Endothelial cell of umbilical vein (primary cell): ENCODE measurements around the gene GRIA1. TPM values are rescaled to one million over a fixed set of nuclear protein-coding genes. Genes with fewer than 3 reads are reported as not detected.

Source experiments
- BruUV-seq: library from RNA; stranded (reverse); fragments of 400-500 nt; replicated peaks from 2 replicates; lab custom pipeline; 2021; lab: Mats Ljungman, UMichigan
- CTCF ChIA-PET: fragments of 300-600, 350-600 bp; sonication (Branson Sonifier 250); formaldehyde crosslinking; loops from one replicate; lab custom pipeline; 2021; ENCODE audit warnings: antibody characterized with exemption, inconsistent platforms; lab: Charles Lee
- POLR2A ChIA-PET: fragments of 300-600, 350-600 bp; sonication (Branson Sonifier 250); formaldehyde crosslinking; loops from one replicate; lab custom pipeline; 2021; ENCODE audit warnings: antibody characterized with exemption, inconsistent platforms; lab: Charles Lee
- DNase-seq: peaks from one replicate; pipeline ENCODE4 v3.0.0-alpha.2; 2011; ENCODE audit warnings: low read depth, low spot score
- FAIRE-seq: peaks from 2 replicates; lab custom pipeline; 2011; peaks lifted over from hg19 to GRCh38; lab: Jason Lieb, UNC
- H2AFZ ChIP-seq: 2 replicates; pipeline ENCODE4 v1.6.0; 2012; ENCODE audit warnings: low read depth, low read length, control low read depth, inconsistent platforms
- H3K27ac ChIP-seq: 2 replicates; pipeline ENCODE4 v1.5.1; 2011; ENCODE audit warnings: low read depth, mild to moderate bottlenecking, control low read depth, low read length, moderate library complexity; ENCODE audit not compliant: insufficient read depth
- H3K27me3 ChIP-seq, 2 experiments: 2 replicates each; pipeline versions ENCODE4 v1.6.0 to v1.6.1; 2011; ENCODE audit warnings: low read length in 2 of 2, mixed read lengths in 1 of 2; ENCODE audit not compliant: control insufficient read depth in 2 of 2, insufficient read depth in 2 of 2
- H3K36me3 ChIP-seq, 2 experiments: 2 replicates in 1 of 2; 3 replicates in 1 of 2; pipeline ENCODE4 v1.5.1; 2011; ENCODE audit warnings: low read length in 2 of 2, mild to moderate bottlenecking in 1 of 2, moderate library complexity in 1 of 2; ENCODE audit not compliant: control insufficient read depth in 2 of 2, insufficient read depth in 2 of 2; ENCODE audit errors: extremely low read depth in 1 of 2
- H3K4me1 ChIP-seq: 3 replicates; pipeline ENCODE4 v1.5.1; 2011; ENCODE audit warnings: mild to moderate bottlenecking, low read length; ENCODE audit not compliant: control insufficient read depth, insufficient read depth; ENCODE audit errors: extremely low read depth
- H3K4me2 ChIP-seq: 2 replicates; pipeline ENCODE4 v1.6.1; 2011; ENCODE audit warnings: low read length, control low read depth, mixed read lengths; ENCODE audit not compliant: insufficient read depth
- H3K4me3 ChIP-seq, 3 experiments: fragments of 200-600 bp in 1 of 3; sonication (generic), shearing (Covaris generic) in 1 of 3; replicated peaks in 1 of 3; 2 replicates each; pipeline ENCODE4 v1.5.1; 2011 to 2016; ENCODE audit warnings: control low read depth in 3 of 3, low read length in 3 of 3, mild to moderate bottlenecking in 2 of 3, inconsistent platforms in 1 of 3, low read depth in 1 of 3, moderate library complexity in 1 of 3; ENCODE audit not compliant: insufficient read depth in 1 of 3
- H3K79me2 ChIP-seq: 2 replicates; pipeline ENCODE4 v1.6.0; 2012; ENCODE audit warnings: low read length, inconsistent platforms; ENCODE audit not compliant: control insufficient read depth, insufficient read depth
- H3K9ac ChIP-seq: replicated peaks from 2 replicates; pipeline ENCODE3; 2011; ENCODE audit warnings: low read length, control low read depth; ENCODE audit not compliant: insufficient read depth; ENCODE audit errors: extremely low read depth
- H3K9me1 ChIP-seq: replicated peaks from 3 replicates; pipeline ENCODE4 v1.6.0; 2011; ENCODE audit warnings: mild to moderate bottlenecking, low read length; ENCODE audit not compliant: control insufficient read depth, insufficient read depth; ENCODE audit errors: extremely low read depth
- H3K9me3 ChIP-seq: replicated peaks from 2 replicates; pipeline ENCODE4 v1.5.1; 2012; ENCODE audit warnings: low read length, inconsistent platforms; ENCODE audit not compliant: control insufficient read depth, insufficient read depth
- H4K20me1 ChIP-seq: replicated peaks from 2 replicates; pipeline ENCODE3; 2011; ENCODE audit warnings: mild to moderate bottlenecking, low read length; ENCODE audit not compliant: control insufficient read depth, insufficient read depth; ENCODE audit errors: extremely low read depth
- CTCF ChIP-seq, 2 donors: IDR thresholded peaks; 1 replicate in 1 of 2; 2 replicates in 1 of 2; pipeline ENCODE4 v1.5.1; 2011; ENCODE audit warnings: low read length in 2 of 2, mild to moderate bottlenecking in 2 of 2, moderate library complexity in 2 of 2, control low read depth in 1 of 2, inconsistent platforms in 1 of 2, low read depth in 1 of 2; ENCODE audit not compliant: insufficient read depth in 1 of 2; ENCODE audit errors: extremely low read depth in 1 of 2
- FOS ChIP-seq: IDR thresholded peaks from 2 replicates; pipeline ENCODE4 v1.6.1; 2011; ENCODE audit warnings: mild to moderate bottlenecking, low read length, moderate library complexity, borderline replicate concordance; ENCODE audit not compliant: insufficient read depth
- GATA2 ChIP-seq: IDR thresholded peaks from 2 replicates; pipeline ENCODE4 v1.7.0; 2011; ENCODE audit warnings: low read depth, mild to moderate bottlenecking, moderate library complexity, mixed read lengths, low read length; ENCODE audit not compliant: insufficient read length, insufficient read depth
- JUN ChIP-seq: IDR thresholded peaks from 2 replicates; pipeline ENCODE4 v1.6.1; 2011; ENCODE audit warnings: borderline replicate concordance, low read depth; ENCODE audit not compliant: insufficient read length, insufficient read depth
- MAX ChIP-seq: IDR thresholded peaks from 2 replicates; pipeline ENCODE4 v1.6.1; 2011; ENCODE audit not compliant: insufficient read depth, insufficient read length
- MYC ChIP-seq: IDR thresholded peaks from one replicate; pipeline ENCODE4 v1.6.1; 2011; ENCODE audit warnings: mild to moderate bottlenecking, low read depth, low read length
- POLR2A ChIP-seq: IDR thresholded peaks from 2 replicates; pipeline ENCODE4 v1.6.1; 2012; ENCODE audit warnings: low read depth, mild to moderate bottlenecking, control low read depth, low read length
- dilution Hi-C: fragments of 300-500 bp; cut with MboI; formaldehyde crosslinking; loops from one replicate; pipeline ENCODE4 v1.15.0; 2019; ENCODE audit warnings: low sequenced_read_pairs; ENCODE audit not compliant: extremely low pct_ligation_motif_present
- intact Hi-C: fragments of 100-400 bp; cut with micrococcal nuclease; formaldehyde crosslinking; loops from one replicate; pipeline ENCODE4 v1.10.0; 2022
- polyA plus RNA-seq, 4 experiments: library from polyadenylated mRNA; depleted of rRNA in 3 of 4; stranded (reverse) in 3 of 4; unstranded in 1 of 4; fragments of >200 nt; gene quantifications; 2 replicates each; pipeline versions ENCODE4 v1.2.1 to v1.2.3, GENCODE V29; 2011 to 2012; ENCODE audit warnings: missing spikeins in 1 of 4
- total RNA-seq: library from RNA; stranded (reverse); gene quantifications from 2 replicates; pipeline ENCODE4 v1.2.3, GENCODE V29; 2021

GRIA1 gene
- total and polyA plus RNA-seq, 2 donors (not counting 3 experiments of a cell fraction or from before 2014, with no cell fraction given): not detected

- intact Hi-C loops: no loop called here
- DNase-seq: no peak
- ChIA-PET POLR2A (no interaction called here), CTCF (interaction anchor here (1.2 to 1.5 kb wide), 2 partner anchors 11 to 111 kb away, joined by 3 read pairs; no protein-coding TSS in a partner anchor)
- no peak overlapping the region for H3K4me2 ChIP-seq
- no peaks in the 10 kb centered on the region for H3K36me3 ChIP-seq
- no peak overlapping the region for H3K27ac ChIP-seq
- TF ChIP-seq JUN (no peak), MAX (no peak), CTCF (IDR thresholded peaks at IDR 0.05; ENCODE audit: extremely low read depth in 1 of 2, insufficient read depth in 1 of 2, low read depth in 1 of 2, low read length in 2 of 2) (no peak), MYC (no peak), FOS (no peak), POLR2A (no peak), GATA2 (no peak)
- dilution Hi-C loops: no loop called here
- H2AFZ ChIP-seq: no peak overlapping the region
- no TSS peak for BruUV-seq
- no peak overlapping the region for H3K4me3 ChIP-seq
- H3K27me3 ChIP-seq: no peaks in the 10 kb centered on the region
- no peaks in the 10 kb centered on the region for H3K4me1 ChIP-seq
- no peaks in the 10 kb centered on the region for H3K79me2 ChIP-seq
- no peaks in the 10 kb centered on the region for H3K9me1 ChIP-seq
- FAIRE-seq: no peak
- H3K9ac ChIP-seq: no peak overlapping the region
- no peaks in the 10 kb centered on the region for H3K9me3 ChIP-seq
- no peaks in the 10 kb centered on the region for H4K20me1 ChIP-seq
These were observed 26.8 kb downstream of the GRIA1 start for GRCh38 chr5:153517241-153517611.
